ENCODE measurements around the gene TRPM5.

The TRPM5 gene

GRCh38 chr11:2406451-2406850, 37.9 kb downstream of the TRPM5 start:
- no peak for DNase-seq
- Histone ChIP-seq H3K27ac (ENCODE audit: insufficient read depth, low read length, poor library complexity, severe bottlenecking) (no peak overlapping the region), H3K4me1 (ENCODE audit: control insufficient read depth, insufficient read depth, low read length, poor library complexity, severe bottlenecking) (peaks cover 9% of the 10 kb centered on the region), H3K9me3 (ENCODE audit: control insufficient read depth, low read length) (no peaks in the 10 kb centered on the region), H3K27me3 (replicated peaks; ENCODE audit: control insufficient read depth, insufficient read depth, low read length, poor library complexity, severe bottlenecking) (no peaks in the 10 kb centered on the region), H3K36me3 (ENCODE audit: control insufficient read depth, insufficient read depth, low read length) (peaks cover 25% of the 10 kb centered on the region), H3K4me3 (ENCODE audit: insufficient read depth, low read depth, low read length, poor library complexity, severe bottlenecking) (no peak overlapping the region)

DNA sequence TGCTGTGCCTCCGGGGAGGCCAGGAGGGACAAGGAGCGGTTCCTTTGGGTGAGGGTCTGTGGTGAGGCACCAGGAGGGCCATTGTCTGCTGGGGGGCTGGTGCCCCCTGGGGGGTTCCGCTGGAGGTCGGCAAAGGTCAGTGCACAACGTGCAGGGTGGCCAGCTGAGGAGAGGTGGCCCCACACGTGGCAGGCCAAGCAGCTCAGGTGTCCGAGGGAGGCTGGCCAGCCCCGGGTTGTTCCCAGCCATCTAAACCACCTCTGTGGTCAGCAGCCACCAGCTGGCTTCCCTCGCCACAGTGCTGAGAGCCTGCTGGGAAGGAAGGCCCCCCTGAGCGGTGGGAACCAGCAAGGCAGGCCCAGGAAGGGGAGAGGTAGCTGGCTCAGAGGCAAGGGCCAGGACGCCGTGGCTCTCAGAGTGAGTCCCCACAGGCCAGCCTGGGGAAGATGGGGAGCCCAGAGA, 39.5 kb downstream of the TRPM5 start:
- no peaks in the 10 kb centered on the region for H3K27me3 ChIP-seq (replicated peaks; ENCODE audit: control insufficient read depth, insufficient read depth, low read length, poor library complexity, severe bottlenecking)
- peaks cover 25% of the 10 kb centered on the region for H3K36me3 ChIP-seq (ENCODE audit: control insufficient read depth, insufficient read depth, low read length)
- H3K27ac ChIP-seq (ENCODE audit: insufficient read depth, low read length, poor library complexity, severe bottlenecking) = no peak overlapping the region
- H3K4me3 ChIP-seq (ENCODE audit: insufficient read depth, low read depth, low read length, poor library complexity, severe bottlenecking) = no peak overlapping the region
- H3K4me1 ChIP-seq (ENCODE audit: control insufficient read depth, insufficient read depth, low read length, poor library complexity, severe bottlenecking) = peaks cover 17% of the 10 kb centered on the region
- no peak for DNase-seq
- no peaks in the 10 kb centered on the region for H3K9me3 ChIP-seq (ENCODE audit: control insufficient read depth, low read length)

GRCh38 chr11:2402890-2403645, 41.2 kb downstream of the TRPM5 start:
- Histone ChIP-seq H3K9me3 (ENCODE audit: control insufficient read depth, low read length) (no peaks in the 10 kb centered on the region), H3K4me1 (ENCODE audit: control insufficient read depth, insufficient read depth, low read length, poor library complexity, severe bottlenecking) (peaks cover 22% of the 10 kb centered on the region), H3K36me3 (ENCODE audit: control insufficient read depth, insufficient read depth, low read length) (peaks cover 25% of the 10 kb centered on the region), H3K27me3 (replicated peaks; ENCODE audit: control insufficient read depth, insufficient read depth, low read length, poor library complexity, severe bottlenecking) (no peaks in the 10 kb centered on the region), H3K4me3 (ENCODE audit: insufficient read depth, low read depth, low read length, poor library complexity, severe bottlenecking) (no peak overlapping the region), H3K27ac (ENCODE audit: insufficient read depth, low read length, poor library complexity, severe bottlenecking) (no peak overlapping the region)
- no peak for DNase-seq

DNA sequence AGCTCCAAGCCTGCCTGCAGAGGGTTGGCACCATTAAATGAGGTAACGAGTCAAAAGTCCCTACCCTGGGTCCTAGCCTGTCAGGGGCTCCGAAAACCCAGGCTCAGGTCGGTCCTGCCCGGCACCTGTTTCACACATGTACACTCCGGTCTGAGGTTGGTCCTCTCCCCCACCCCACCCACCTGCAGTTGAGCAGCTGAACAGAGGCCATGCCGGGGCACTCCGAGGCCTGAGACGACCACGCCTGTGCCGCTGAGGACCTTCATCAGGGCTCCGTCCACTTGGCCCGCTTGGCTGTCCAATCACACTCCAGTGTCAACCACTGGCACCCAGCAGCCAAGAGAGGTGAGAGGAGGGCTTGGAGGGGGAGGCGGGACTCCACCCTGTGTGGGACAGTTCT, 42.2 kb downstream of the TRPM5 start:
- peaks cover 25% of the 10 kb centered on the region for H3K36me3 ChIP-seq (ENCODE audit: control insufficient read depth, insufficient read depth, low read length)
- H3K4me3 ChIP-seq (ENCODE audit: insufficient read depth, low read depth, low read length, poor library complexity, severe bottlenecking) = no peak overlapping the region
- H3K27ac ChIP-seq (ENCODE audit: insufficient read depth, low read length, poor library complexity, severe bottlenecking) = no peak overlapping the region
- no peaks in the 10 kb centered on the region for H3K9me3 ChIP-seq (ENCODE audit: control insufficient read depth, low read length)
- H3K4me1 ChIP-seq (ENCODE audit: control insufficient read depth, insufficient read depth, low read length, poor library complexity, severe bottlenecking) = peaks cover 22% of the 10 kb centered on the region
- no peak for DNase-seq
- no peaks in the 10 kb centered on the region for H3K27me3 ChIP-seq (replicated peaks; ENCODE audit: control insufficient read depth, insufficient read depth, low read length, poor library complexity, severe bottlenecking)

DNA sequence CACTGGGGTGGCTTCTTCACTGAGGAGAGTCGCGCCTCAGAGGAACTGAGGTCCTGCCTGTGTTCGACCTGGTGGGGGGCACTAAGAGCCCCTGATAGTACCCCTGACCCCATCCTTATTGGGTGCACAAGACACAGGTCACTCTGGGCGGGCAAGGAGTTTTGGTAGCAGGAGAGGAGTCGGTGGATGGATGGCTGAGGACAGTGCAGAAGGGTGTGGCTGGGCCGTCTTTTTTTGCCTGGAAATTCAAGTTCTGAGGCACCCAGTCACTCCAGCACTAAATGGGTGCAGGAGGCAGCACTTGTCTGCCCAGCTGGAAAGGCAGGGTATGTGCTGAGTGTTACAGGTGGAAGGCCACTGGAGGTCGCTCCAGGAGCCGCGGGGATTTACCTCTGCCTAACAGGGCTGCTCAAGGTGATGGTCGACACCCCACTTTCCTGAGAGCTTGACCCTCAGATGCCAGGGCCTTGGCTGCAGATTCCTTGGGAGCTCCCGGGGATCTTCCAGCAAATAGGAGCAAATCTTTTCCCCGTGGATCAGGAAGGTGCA, 42.8 kb downstream of the TRPM5 start:
- Histone ChIP-seq H3K9me3 (ENCODE audit: control insufficient read depth, low read length) (no peaks in the 10 kb centered on the region), H3K4me1 (ENCODE audit: control insufficient read depth, insufficient read depth, low read length, poor library complexity, severe bottlenecking) (peaks cover 22% of the 10 kb centered on the region), H3K4me3 (ENCODE audit: insufficient read depth, low read depth, low read length, poor library complexity, severe bottlenecking) (peak overlapping the region; percentile 91), H3K36me3 (ENCODE audit: control insufficient read depth, insufficient read depth, low read length) (peaks cover 25% of the 10 kb centered on the region), H3K27ac (ENCODE audit: insufficient read depth, low read length, poor library complexity, severe bottlenecking) (peak overlapping the region; percentile 86), H3K27me3 (replicated peaks; ENCODE audit: control insufficient read depth, insufficient read depth, low read length, poor library complexity, severe bottlenecking) (no peaks in the 10 kb centered on the region)
- no peak for DNase-seq

DNA sequence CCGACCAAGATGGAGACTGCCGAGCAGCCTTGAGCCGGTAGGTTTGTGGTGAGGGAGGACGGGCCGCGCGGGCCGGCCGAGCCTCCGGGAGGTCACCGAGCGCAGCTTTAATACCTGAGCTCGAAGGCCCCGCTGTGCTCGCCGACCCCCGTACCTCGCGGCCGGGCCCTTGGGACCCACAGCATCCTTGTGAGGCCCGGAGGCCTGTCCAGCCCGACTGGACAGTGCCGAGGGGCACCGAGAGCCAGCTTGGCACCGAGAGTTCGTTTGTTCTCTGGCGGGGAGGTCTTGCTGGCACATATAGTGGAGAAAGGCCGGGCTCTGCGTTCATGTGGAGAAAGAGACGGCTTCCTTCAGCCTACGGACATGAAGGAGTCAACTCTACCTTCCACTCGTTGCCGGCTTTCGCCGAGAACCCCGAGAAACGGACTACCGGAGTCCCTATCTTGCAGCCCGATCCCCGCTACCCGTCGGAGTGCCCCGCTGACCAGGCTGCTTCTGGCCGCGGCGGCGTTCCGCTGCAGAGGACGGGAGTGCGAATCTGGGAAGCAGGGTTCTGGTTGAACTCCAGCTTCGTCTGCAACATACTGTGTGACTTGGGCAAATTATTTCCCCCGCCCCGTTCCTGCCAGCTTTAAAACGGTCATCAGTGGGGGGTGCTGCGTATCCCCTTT, 43.4 kb downstream of the TRPM5 start:
- DNase-seq = no peak
- Histone ChIP-seq H3K27me3 (replicated peaks; ENCODE audit: control insufficient read depth, insufficient read depth, low read length, poor library complexity, severe bottlenecking) (no peaks in the 10 kb centered on the region), H3K36me3 (ENCODE audit: control insufficient read depth, insufficient read depth, low read length) (peaks cover 29% of the 10 kb centered on the region), H3K4me3 (ENCODE audit: insufficient read depth, low read depth, low read length, poor library complexity, severe bottlenecking) (peak overlapping the region; percentile 91), H3K9me3 (ENCODE audit: control insufficient read depth, low read length) (no peaks in the 10 kb centered on the region), H3K27ac (ENCODE audit: insufficient read depth, low read length, poor library complexity, severe bottlenecking) (peak overlapping the region; percentile 86), H3K4me1 (ENCODE audit: control insufficient read depth, insufficient read depth, low read length, poor library complexity, severe bottlenecking) (peaks cover 22% of the 10 kb centered on the region)

DNA sequence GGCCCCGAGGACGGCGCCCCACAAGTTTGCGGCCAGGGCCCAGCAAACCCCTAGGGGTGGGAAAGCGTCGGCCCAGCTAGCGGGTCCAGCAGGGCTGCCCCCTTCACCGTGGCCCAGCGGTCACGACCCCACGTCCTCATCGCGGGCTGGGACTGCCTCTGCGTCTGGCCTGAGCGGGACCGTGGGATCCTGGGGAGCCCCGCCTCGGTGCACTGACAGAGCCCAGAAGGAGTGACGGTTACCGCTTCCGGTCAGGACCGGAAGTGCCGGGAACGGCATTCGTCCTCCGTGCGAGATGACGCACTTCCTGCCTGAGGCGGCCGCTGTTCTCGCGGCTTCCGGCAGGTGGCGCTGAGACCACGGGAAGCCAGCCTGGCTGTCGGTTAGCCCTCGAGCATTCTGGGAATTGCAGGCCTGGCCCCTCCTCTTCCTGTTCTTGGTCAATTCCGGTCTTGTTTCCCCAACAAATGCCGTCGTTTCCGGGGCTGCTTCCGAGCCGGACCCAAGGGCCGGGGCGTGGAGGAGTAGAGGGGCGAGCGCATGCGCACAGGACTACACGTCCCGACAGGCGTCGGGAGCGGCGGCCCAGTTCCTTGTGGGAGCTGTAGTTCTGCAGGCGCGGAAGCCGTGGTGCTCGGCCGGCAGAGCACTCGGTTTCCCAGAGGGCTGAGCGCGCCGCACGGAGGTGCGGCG, 44.1 kb downstream of the TRPM5 start, which contains the start of gene TSSC4:
TSSC4 (plus strand) TSS at position 682 of the 693 bp plus-strand sequence. CDS start 1,884 bp downstream, outside the sequence.
- H3K9me3 ChIP-seq (ENCODE audit: control insufficient read depth, low read length) = no peaks in the 10 kb centered on the region
- peaks cover 22% of the 10 kb centered on the region for H3K4me1 ChIP-seq (ENCODE audit: control insufficient read depth, insufficient read depth, low read length, poor library complexity, severe bottlenecking)
- peak within 1 kb of the TSS; percentile 91 for H3K4me3 ChIP-seq (ENCODE audit: insufficient read depth, low read depth, low read length, poor library complexity, severe bottlenecking)
- H3K27me3 ChIP-seq (replicated peaks; ENCODE audit: control insufficient read depth, insufficient read depth, low read length, poor library complexity, severe bottlenecking) = no peaks in the 10 kb centered on the region
- H3K36me3 ChIP-seq (ENCODE audit: control insufficient read depth, insufficient read depth, low read length) = peaks cover 34% of the 10 kb centered on the region
- H3K27ac ChIP-seq (ENCODE audit: insufficient read depth, low read length, poor library complexity, severe bottlenecking) = peak within 1 kb of the TSS; percentile 98
- DNase-seq = peak; percentile 99 to 100 (median 100)

DNA sequence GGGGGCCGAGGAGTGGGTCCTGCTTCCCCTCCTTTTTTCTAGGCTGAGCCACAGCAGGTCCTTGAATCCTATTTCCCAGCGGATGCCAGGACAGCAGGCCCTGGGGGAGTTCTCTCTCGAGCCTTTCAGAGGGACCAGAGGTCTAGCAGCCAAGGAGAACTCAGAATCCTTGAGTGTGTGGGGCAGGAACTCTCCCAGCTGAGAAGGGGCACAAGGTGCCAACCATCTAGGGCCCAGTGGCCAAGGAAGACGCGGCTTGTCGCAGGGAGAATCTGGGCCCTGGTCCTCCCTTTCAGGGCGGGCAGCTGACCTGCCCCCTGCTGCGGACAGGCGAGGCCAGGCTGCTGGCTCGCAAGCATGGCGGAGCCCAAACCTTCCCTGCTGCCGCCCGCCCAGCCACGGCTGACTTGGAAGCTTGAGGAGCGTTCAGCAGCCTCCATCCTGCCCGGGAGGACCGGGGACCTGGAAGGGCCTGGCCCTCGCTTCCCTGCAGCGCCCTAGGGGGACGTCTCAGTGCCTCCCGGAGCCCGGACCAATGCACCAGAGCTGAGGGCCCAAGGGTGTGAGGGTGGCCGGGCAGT, 44.7 kb downstream of the TRPM5 start:
- Histone ChIP-seq H3K4me1 (ENCODE audit: control insufficient read depth, insufficient read depth, low read length, poor library complexity, severe bottlenecking) (peaks cover 22% of the 10 kb centered on the region), H3K27ac (ENCODE audit: insufficient read depth, low read length, poor library complexity, severe bottlenecking) (peak overlapping the region; percentile 98), H3K9me3 (ENCODE audit: control insufficient read depth, low read length) (no peaks in the 10 kb centered on the region), H3K4me3 (ENCODE audit: insufficient read depth, low read depth, low read length, poor library complexity, severe bottlenecking) (peak overlapping the region; percentile 82), H3K27me3 (replicated peaks; ENCODE audit: control insufficient read depth, insufficient read depth, low read length, poor library complexity, severe bottlenecking) (no peaks in the 10 kb centered on the region), H3K36me3 (ENCODE audit: control insufficient read depth, insufficient read depth, low read length) (peaks cover 40% of the 10 kb centered on the region)
- DNase-seq = no peak

GRCh38 chr11:2398664-2399355, 45.5 kb downstream of the TRPM5 start:
- H3K27me3 ChIP-seq (replicated peaks; ENCODE audit: control insufficient read depth, insufficient read depth, low read length, poor library complexity, severe bottlenecking) = no peaks in the 10 kb centered on the region
- H3K4me3 ChIP-seq (ENCODE audit: insufficient read depth, low read depth, low read length, poor library complexity, severe bottlenecking) = no peak overlapping the region
- no peaks in the 10 kb centered on the region for H3K9me3 ChIP-seq (ENCODE audit: control insufficient read depth, low read length)
- H3K4me1 ChIP-seq (ENCODE audit: control insufficient read depth, insufficient read depth, low read length, poor library complexity, severe bottlenecking) = peaks cover 22% of the 10 kb centered on the region
- peak overlapping the region; percentile 98 for H3K27ac ChIP-seq (ENCODE audit: insufficient read depth, low read length, poor library complexity, severe bottlenecking)
- no peak for DNase-seq
- peaks cover 38% of the 10 kb centered on the region for H3K36me3 ChIP-seq (ENCODE audit: control insufficient read depth, insufficient read depth, low read length)

All from effector memory CD4-positive, alpha-beta T cell (primary cell).